ENCODE results near the gene KCNMA1. TPM values are rescaled to one million over a fixed set of nuclear protein-coding genes. Genes with fewer than 3 reads are reported as not detected.

KCNMA1 gene
- total RNA-seq, 1 donor from 2014 or later: 15.8 TPM

DNA sequence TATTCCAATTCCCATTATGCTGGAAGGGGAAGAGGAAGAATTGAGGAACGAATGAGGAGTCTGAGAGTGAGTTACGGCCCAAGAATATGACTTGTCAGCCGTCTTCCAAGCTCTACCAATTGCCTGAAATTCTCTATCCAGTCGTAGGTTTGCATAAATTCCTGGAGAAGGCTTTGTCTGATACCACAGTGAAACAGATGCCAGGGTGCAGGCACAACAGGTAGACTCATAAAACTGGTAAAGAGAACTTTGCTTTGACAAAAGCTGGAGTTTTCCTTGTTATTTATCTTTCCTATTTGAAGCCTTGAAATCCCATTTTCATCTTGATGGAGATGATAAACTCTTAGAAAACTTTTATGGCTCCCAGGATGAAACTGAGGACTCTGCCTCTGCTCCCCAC, 251.2 kb downstream of the KCNMA1 start:
- Histone ChIP-seq H3K4me3 (ENCODE audit: low read depth, low read length) (no peak overlapping the region), H3K36me3 (ENCODE audit: control insufficient read depth, insufficient read depth, low read length) (no peaks in the 10 kb centered on the region), H3K27me3 (ENCODE audit: control insufficient read depth, insufficient read depth, low read length) (no peaks in the 10 kb centered on the region)
- FAIRE-seq (peak; percentile 7), DNase-seq (ENCODE audit: low read depth) (no peak)
- TF ChIP-seq, protein P1, sequence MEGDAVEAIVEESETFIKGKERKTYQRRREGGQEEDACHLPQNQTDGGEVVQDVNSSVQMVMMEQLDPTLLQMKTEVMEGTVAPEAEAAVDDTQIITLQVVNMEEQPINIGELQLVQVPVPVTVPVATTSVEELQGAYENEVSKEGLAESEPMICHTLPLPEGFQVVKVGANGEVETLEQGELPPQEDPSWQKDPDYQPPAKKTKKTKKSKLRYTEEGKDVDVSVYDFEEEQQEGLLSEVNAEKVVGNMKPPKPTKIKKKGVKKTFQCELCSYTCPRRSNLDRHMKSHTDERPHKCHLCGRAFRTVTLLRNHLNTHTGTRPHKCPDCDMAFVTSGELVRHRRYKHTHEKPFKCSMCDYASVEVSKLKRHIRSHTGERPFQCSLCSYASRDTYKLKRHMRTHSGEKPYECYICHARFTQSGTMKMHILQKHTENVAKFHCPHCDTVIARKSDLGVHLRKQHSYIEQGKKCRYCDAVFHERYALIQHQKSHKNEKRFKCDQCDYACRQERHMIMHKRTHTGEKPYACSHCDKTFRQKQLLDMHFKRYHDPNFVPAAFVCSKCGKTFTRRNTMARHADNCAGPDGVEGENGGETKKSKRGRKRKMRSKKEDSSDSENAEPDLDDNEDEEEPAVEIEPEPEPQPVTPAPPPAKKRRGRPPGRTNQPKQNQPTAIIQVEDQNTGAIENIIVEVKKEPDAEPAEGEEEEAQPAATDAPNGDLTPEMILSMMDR (IDR thresholded peaks at IDR 0.05; ENCODE audit: insufficient read depth, low read length, severe bottlenecking): no peak

DNA sequence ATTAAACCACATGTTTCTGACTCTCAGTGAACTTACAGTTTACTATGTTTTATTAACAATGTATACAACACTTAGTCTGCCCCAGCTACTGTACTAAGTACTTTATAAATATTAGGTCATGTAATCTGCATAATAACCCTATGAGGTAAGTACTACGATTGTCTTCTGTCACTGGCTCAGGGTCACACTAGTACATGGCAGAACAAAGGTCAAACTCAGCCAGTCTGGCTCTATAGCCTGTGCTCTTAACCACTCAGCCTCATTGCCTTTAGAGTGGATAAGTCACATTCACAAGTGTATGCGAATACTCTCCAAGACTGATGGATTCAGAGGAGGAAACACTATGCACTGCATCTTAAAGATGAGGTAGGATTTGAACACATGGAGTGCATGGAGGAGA, 252.3 kb downstream of the KCNMA1 start:
- H3K4me3 ChIP-seq (ENCODE audit: low read depth, low read length): no peak overlapping the region
- FAIRE-seq (no peak), DNase-seq (ENCODE audit: low read depth) (no peak)
- H3K27me3 ChIP-seq (ENCODE audit: control insufficient read depth, insufficient read depth, low read length): no peaks in the 10 kb centered on the region
- TF ChIP-seq, protein P1 (IDR thresholded peaks at IDR 0.05; ENCODE audit: insufficient read depth, low read length, severe bottlenecking): no peak
- no peaks in the 10 kb centered on the region for H3K36me3 ChIP-seq (ENCODE audit: control insufficient read depth, insufficient read depth, low read length)

DNA sequence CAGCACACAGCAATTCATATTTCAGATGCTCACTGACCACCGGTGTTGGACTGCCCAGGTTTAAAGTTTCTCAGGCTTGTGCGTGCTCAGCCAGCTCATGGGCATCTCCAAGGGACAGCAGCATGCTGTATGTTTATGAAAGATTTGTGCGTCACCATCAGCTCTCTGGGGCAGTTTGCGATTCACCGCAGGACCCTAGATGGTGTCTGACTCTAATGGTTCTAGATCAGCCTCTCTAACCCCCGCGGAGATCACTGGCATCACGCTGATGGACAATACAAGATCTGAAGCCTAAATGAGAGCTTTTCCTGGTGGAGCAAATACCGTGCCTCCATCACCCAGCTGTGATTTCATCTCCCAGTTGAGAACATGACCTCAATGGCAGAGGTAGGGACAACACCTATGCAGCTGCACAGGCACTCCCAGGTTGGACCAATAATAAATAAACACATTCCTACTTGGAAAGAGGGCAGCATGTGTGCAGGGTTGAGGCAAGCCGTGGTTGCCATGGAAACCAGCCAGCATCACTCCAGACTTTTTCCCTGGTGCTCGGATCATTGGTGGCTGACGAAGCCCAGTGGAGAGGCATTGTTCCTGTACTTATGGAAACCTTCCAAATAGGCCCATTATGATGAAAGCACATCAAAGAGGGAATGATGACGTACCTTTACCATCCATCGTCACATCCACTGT, 253.6 kb downstream of the KCNMA1 start:
- Histone ChIP-seq H3K27me3 (ENCODE audit: control insufficient read depth, insufficient read depth, low read length) (no peaks in the 10 kb centered on the region), H3K36me3 (ENCODE audit: control insufficient read depth, insufficient read depth, low read length) (no peaks in the 10 kb centered on the region), H3K4me3 (ENCODE audit: low read depth, low read length) (no peak overlapping the region)
- DNase-seq (ENCODE audit: low read depth): no peak
- FAIRE-seq: peak; percentile 68
- TF ChIP-seq, protein P1 (IDR thresholded peaks at IDR 0.05; ENCODE audit: insufficient read depth, low read length, severe bottlenecking): no peak

DNA sequence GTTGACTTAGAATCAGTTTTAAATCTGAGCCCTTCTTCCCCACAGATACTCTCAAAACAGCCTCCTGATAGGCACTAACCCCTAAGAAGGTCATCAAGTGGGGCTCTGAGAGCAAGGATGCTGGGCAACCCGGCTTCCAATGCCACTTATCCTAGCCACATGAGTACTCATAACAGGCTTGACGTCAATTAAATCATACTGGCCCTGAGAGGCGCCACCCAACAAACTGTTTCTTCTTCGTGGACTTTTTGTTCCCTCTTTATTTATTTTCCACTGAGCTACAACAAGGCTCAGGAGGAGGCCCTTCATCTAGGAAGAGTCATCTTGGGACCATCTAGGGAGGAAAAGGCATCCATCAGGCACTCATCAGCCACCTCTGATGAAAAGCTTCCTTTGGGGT, 255.9 kb downstream of the KCNMA1 start:
- FAIRE-seq (no peak), DNase-seq (ENCODE audit: low read depth) (no peak)
- no peaks in the 10 kb centered on the region for H3K27me3 ChIP-seq (ENCODE audit: control insufficient read depth, insufficient read depth, low read length)
- H3K36me3 ChIP-seq (ENCODE audit: control insufficient read depth, insufficient read depth, low read length): no peaks in the 10 kb centered on the region
- no peak overlapping the region for H3K4me3 ChIP-seq (ENCODE audit: low read depth, low read length)
- TF ChIP-seq, protein P1 (IDR thresholded peaks at IDR 0.05; ENCODE audit: insufficient read depth, low read length, severe bottlenecking): no peak

DNA sequence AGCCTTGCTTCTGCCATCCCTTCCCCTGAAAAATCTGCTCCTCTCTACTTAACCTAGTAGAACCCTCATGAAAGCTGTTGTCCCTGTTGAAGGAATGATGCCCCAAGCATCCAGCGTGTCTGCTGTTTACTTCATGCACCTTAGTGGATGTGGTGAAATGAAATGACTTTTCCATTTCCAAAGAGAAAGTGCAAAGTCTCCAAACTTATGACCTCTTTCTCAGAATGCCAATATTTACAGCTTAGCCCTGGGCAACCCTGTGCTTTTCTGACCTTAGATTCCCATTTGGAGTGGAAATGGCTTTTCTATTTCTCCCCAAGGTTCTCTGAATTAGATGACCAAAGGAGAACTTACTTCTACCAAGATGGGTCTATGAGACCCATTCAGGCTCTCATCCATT, 256.9 kb downstream of the KCNMA1 start:
- TF ChIP-seq, protein P1 (IDR thresholded peaks at IDR 0.05; ENCODE audit: insufficient read depth, low read length, severe bottlenecking): no peak
- Histone ChIP-seq H3K36me3 (ENCODE audit: control insufficient read depth, insufficient read depth, low read length) (no peaks in the 10 kb centered on the region), H3K27me3 (ENCODE audit: control insufficient read depth, insufficient read depth, low read length) (no peaks in the 10 kb centered on the region), H3K4me3 (ENCODE audit: low read depth, low read length) (no peak overlapping the region)
- FAIRE-seq (no peak), DNase-seq (ENCODE audit: low read depth) (no peak)

DNA sequence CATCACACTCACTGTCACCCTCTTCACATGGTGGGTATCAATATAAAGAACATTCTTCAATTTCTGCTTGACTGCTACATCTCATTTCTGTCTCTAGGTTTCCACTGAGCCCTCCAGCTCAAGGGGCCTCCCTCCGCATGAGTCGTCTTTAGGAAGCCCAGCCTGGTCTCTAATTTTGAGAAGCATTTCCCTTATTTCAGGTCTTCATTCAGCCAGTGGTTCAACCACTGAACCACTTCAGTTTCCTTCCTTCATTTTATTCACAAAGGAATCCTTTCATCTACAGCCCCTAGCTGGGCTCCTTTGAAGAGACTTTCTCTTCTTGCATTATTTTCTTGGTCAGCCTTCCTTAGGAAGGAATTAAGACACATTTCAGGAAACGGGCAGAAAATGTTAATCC, 257.4 kb downstream of the KCNMA1 start:
- FAIRE-seq: no peak
- TF ChIP-seq, protein P1 (IDR thresholded peaks at IDR 0.05; ENCODE audit: insufficient read depth, low read length, severe bottlenecking): no peak
- Histone ChIP-seq H3K27me3 (ENCODE audit: control insufficient read depth, insufficient read depth, low read length) (no peaks in the 10 kb centered on the region), H3K36me3 (ENCODE audit: control insufficient read depth, insufficient read depth, low read length) (no peaks in the 10 kb centered on the region), H3K4me3 (ENCODE audit: low read depth, low read length) (no peak overlapping the region)
- DNase-seq (ENCODE audit: low read depth): no peak

All from bronchial epithelial cell (primary cell).